Liver (tissue), 9 donors: ENCODE data around the gene TTC7B. TPM values are rescaled to one million over a fixed set of nuclear protein-coding genes. Genes with fewer than 3 reads are reported as not detected.

Experiments
- DNase-seq: peaks from one replicate; pipeline ENCODE4 v3.0.0-alpha.2; 2017; ENCODE audit warnings: low spot score
- H3K27ac ChIP-seq, 2 donors: one replicate each; pipeline ENCODE4 v1.7.0; 2013; ENCODE audit warnings: inconsistent platforms in 2 of 2, low read length in 2 of 2, control low read depth in 1 of 2, low read depth in 1 of 2, mild to moderate bottlenecking in 1 of 2
- H3K27me3 ChIP-seq, 4 donors: one replicate each; pipeline versions ENCODE4 v1.6.1 to v1.7.0; 2013; ENCODE audit warnings: low read length in 3 of 4, inconsistent platforms in 1 of 4, mild to moderate bottlenecking in 1 of 4, moderate library complexity in 1 of 4; ENCODE audit not compliant: control insufficient read depth in 4 of 4, insufficient read depth in 4 of 4
- H3K36me3 ChIP-seq, 4 donors: one replicate each; pipeline versions ENCODE4 v1.6.1 to v1.7.0; 2013; ENCODE audit warnings: low read length in 3 of 4, mild to moderate bottlenecking in 3 of 4, low read depth in 1 of 4, moderate library complexity in 1 of 4; ENCODE audit not compliant: control insufficient read depth in 4 of 4, insufficient read depth in 3 of 4
- H3K4me1 ChIP-seq, 4 donors: one replicate each; pipeline versions ENCODE4 v1.6.1 to v1.7.0; 2013; ENCODE audit warnings: low read length in 3 of 4, mild to moderate bottlenecking in 3 of 4, moderate library complexity in 1 of 4; ENCODE audit not compliant: control insufficient read depth in 4 of 4, insufficient read depth in 4 of 4
- H3K4me3 ChIP-seq, 3 donors: one replicate each; pipeline versions ENCODE4 v1.6.1 to v1.7.0; 2013; ENCODE audit warnings: low read length in 3 of 3, control low read depth in 1 of 3, low read depth in 1 of 3, mild to moderate bottlenecking in 1 of 3
- H3K9ac ChIP-seq, 2 donors: one replicate each; pipeline ENCODE4 v1.7.0; 2013; ENCODE audit warnings: low read length in 2 of 2, mild to moderate bottlenecking in 2 of 2, moderate library complexity in 2 of 2, control low read depth in 1 of 2, low read depth in 1 of 2
- H3K9me3 ChIP-seq, 4 donors: one replicate each; pipeline versions ENCODE4 v1.6.1 to v1.7.0; 2013; ENCODE audit warnings: low read length in 3 of 4; ENCODE audit not compliant: control insufficient read depth in 4 of 4
- CTCF ChIP-seq: fragments of 150-350 bp; IDR thresholded peaks from 2 replicates; pipeline ENCODE4 v1.5.1; 2017; ENCODE audit warnings: improper control_type of control experiment, low read depth, low read length; ENCODE audit not compliant: missing input control
- FOXA1 ChIP-seq: IDR thresholded peaks from 2 replicates; pipeline ENCODE4 v1.6.1; 2016; ENCODE audit warnings: antibody characterized with exemption
- FOXA2 ChIP-seq: IDR thresholded peaks from 2 replicates; pipeline ENCODE4 v1.6.1; 2016; ENCODE audit warnings: antibody characterized with exemption
- GABPA ChIP-seq, 2 donors: IDR thresholded peaks in 1 of 2; conservative IDR thresholded peaks in 1 of 2; 2 replicates each; pipeline ENCODE4 v1.6.1; 2016; ENCODE audit warnings: antibody characterized with exemption in 2 of 2, mild to moderate bottlenecking in 1 of 2, moderate library complexity in 1 of 2
- HNF4A ChIP-seq, 2 donors: conservative IDR thresholded peaks; 2 replicates each; pipeline ENCODE4 v1.6.1; 2016; ENCODE audit warnings: antibody characterized with exemption in 2 of 2, mild to moderate bottlenecking in 2 of 2
- JUND ChIP-seq, 2 donors: IDR thresholded peaks; 2 replicates each; pipeline ENCODE4 v1.6.1; 2016; ENCODE audit warnings: antibody characterized with exemption in 2 of 2
- NR2F2 ChIP-seq: IDR thresholded peaks from 2 replicates; pipeline ENCODE4 v1.6.1; 2016; ENCODE audit warnings: antibody characterized with exemption
- RAD21 ChIP-seq, 2 donors: IDR thresholded peaks; 2 replicates each; pipeline ENCODE4 v1.6.1; 2016; ENCODE audit warnings: antibody characterized with exemption in 2 of 2, mild to moderate bottlenecking in 2 of 2
- REST ChIP-seq: IDR thresholded peaks from 2 replicates; pipeline ENCODE4 v1.6.1; 2016; ENCODE audit warnings: antibody characterized with exemption, mild to moderate bottlenecking
- RXRA ChIP-seq, 2 donors: IDR thresholded peaks; 2 replicates each; pipeline ENCODE4 v1.6.1; 2017 to 2018; ENCODE audit warnings: antibody characterized with exemption in 2 of 2, mild to moderate bottlenecking in 1 of 2
- SP1 ChIP-seq: IDR thresholded peaks from 2 replicates; pipeline ENCODE4 v1.6.1; 2018; ENCODE audit warnings: antibody characterized with exemption, mild to moderate bottlenecking
- TAF1 ChIP-seq: conservative IDR thresholded peaks from 2 replicates; pipeline ENCODE4 v1.6.1; 2016; ENCODE audit warnings: antibody characterized with exemption, mild to moderate bottlenecking
- YY1 ChIP-seq: IDR thresholded peaks from 2 replicates; pipeline ENCODE4 v1.6.1; 2016; ENCODE audit warnings: antibody characterized with exemption, mild to moderate bottlenecking
- ZBTB33 ChIP-seq: IDR thresholded peaks from 2 replicates; pipeline ENCODE4 v1.6.1; 2016; ENCODE audit warnings: antibody characterized with exemption
- WGBS: extraction: QIAGEN DNeasy Blood & Tissue Kit; methylation state at CpG from one replicate; pipeline ENCODE4 v1.1.7; 2013; 5-methylcytosine and 5-hydroxymethylcytosine counted together
- polyA plus RNA-seq, 2 donors: library from polyadenylated mRNA; stranded (reverse) in 1 of 2; unstranded in 1 of 2; fragments of 200-250 nt in 1 of 2; fragments of >200 nt in 1 of 2; fragmentation: Nextera tagmentation in 1 of 2; extraction: Ambion mirVana in 1 of 2; gene quantifications; one replicate each; pipeline versions ENCODE4 v1.2.1 to v1.2.3, GENCODE V29; 2013 to 2015
- total RNA-seq, 2 donors: library from RNA; depleted of rRNA; stranded (reverse); fragments of >200 nt; gene quantifications; one replicate each; pipeline ENCODE4 v1.2.3, GENCODE V29; 2014
- donor health status: healthy.
- donor health status: healthy.
- donor health status: healthy.
- donor health status: healthy.
- donor health status: healthy.

The TTC7B gene
- total and polyA plus RNA-seq, 4 donors, result 9.1 to 31.0 (median 12.5) TPM

GRCh38 chr14:90496379-90496778 lies 319.9 kb downstream of the TTC7B start:
- H3K9ac ChIP-seq, result no peak overlapping the region
- H3K27ac ChIP-seq, result no peak overlapping the region
- H3K4me3 ChIP-seq, result no peak overlapping the region
- 86% methylated on average over 2 of the region's 2 CpGs for WGBS
- DNase-seq, result no peak
- no peak for TF ChIP-seq YY1
- TF ChIP-seq CTCF, result no peak
- TF ChIP-seq JUND (IDR thresholded peaks at IDR 0.05), result no peak
- H3K4me1 ChIP-seq, result peaks cover 0 to 3% (median 0%) of the 10 kb centered on the region in 4 donors
- H3K36me3 ChIP-seq, result no peaks in the 10 kb centered on the region
- no peaks in the 10 kb centered on the region for H3K9me3 ChIP-seq
- no peaks in the 10 kb centered on the region for H3K27me3 ChIP-seq

- 54% methylated on average over 12 of the region's 12 CpGs for WGBS
- H3K27ac ChIP-seq, result no peak overlapping the region
- H3K36me3 ChIP-seq, result no peaks in the 10 kb centered on the region
- no peaks in the 10 kb centered on the region for H3K9me3 ChIP-seq
- DNase-seq, result peak; percentile 55
- H3K27me3 ChIP-seq, result no peaks in the 10 kb centered on the region
- TF ChIP-seq FOXA1 (no peak), YY1 (peak; percentile 65), REST (peak; percentile 100)
- no peaks in the 10 kb centered on the region for H3K4me1 ChIP-seq
- no peak overlapping the region for H3K9ac ChIP-seq
- H3K4me3 ChIP-seq, result no peak overlapping the region
These were observed 320.6 kb downstream of the TTC7B start for GRCh38 chr14:90495357-90496276.

GRCh38 chr14:90491911-90492531 lies 324.2 kb downstream of the TTC7B start:
- Histone ChIP-seq H3K9me3 (no peaks in the 10 kb centered on the region), H3K4me1 (no peaks in the 10 kb centered on the region), H3K27me3 (no peaks in the 10 kb centered on the region), H3K9ac (no peak overlapping the region), H3K4me3 (no peak overlapping the region), H3K27ac (no peak overlapping the region), H3K36me3 (no peaks in the 10 kb centered on the region)
- WGBS, result 74% methylated on average over 11 of the region's 11 CpGs
- no peak for DNase-seq
- no peak for TF ChIP-seq HNF4A (conservative IDR thresholded peaks at IDR 0.05)
- TF ChIP-seq GABPA (IDR thresholded peaks at IDR 0.05 in 1 of 2, conservative IDR thresholded peaks at IDR 0.05 in 1 of 2), result no peak
- TF ChIP-seq RAD21 (IDR thresholded peaks at IDR 0.05), result no peak
- no peak for TF ChIP-seq ZBTB33
- no peak for TF ChIP-seq YY1
- no peak for TF ChIP-seq RXRA (IDR thresholded peaks at IDR 0.05)
- TF ChIP-seq SP1, result no peak
- no peak for TF ChIP-seq FOXA1
- TF ChIP-seq REST, result no peak
- TF ChIP-seq TAF1, result no peak
- TF ChIP-seq NR2F2, result no peak
- no peak for TF ChIP-seq FOXA2
